Adrenal gland (tissue), 5 donors: Measurements from ENCODE around the gene PHACTR3.

ENCODE experiments used
- POLR2A ChIP-seq, 2 donors: fragments of 450-650 bp; IDR thresholded peaks; one replicate each; pipeline ENCODE4 v1.6.1; 2017; ENCODE audit warnings: antibody characterized with exemption in 2 of 2, mild to moderate bottlenecking in 2 of 2, moderate library complexity in 1 of 2
- TF ChIP-seq, protein P1 (sequence below), 6 experiments: fragments of 450-650 bp in 4 of 6; fragments of 200-600 bp in 2 of 6; sonication (generic) in 1 of 6; IDR thresholded peaks; 1 replicate in 5 of 6; 2 replicates in 1 of 6; pipeline versions ENCODE4 v1.5.1 to v1.8.0; 2016 to 2021; ENCODE audit warnings: antibody characterized with exemption in 6 of 6, mild to moderate bottlenecking in 2 of 6, moderate library complexity in 1 of 6
- donor health status: DM: no; HTN: no; CAD: no.

DNA sequence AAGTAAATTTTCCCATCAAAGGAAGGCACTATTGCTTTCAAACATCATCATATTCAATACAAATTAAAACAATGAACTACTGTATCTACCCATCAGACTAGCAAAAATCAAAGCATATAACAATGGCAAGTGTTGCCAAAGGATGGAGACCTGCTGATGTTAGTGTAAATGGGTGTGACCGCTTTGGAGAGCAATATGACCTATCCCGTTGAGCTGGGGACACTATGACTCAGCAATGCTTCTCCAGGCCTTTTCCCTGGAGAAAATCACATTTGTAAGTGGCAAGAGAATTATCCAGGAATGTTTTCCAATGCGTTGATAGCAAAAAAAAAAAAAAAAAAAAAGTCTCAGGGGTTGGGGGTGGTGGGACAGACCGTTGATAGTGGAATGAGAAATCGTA, 46.1 kb downstream of the PHACTR3 start:
- TF ChIP-seq, protein P1, sequence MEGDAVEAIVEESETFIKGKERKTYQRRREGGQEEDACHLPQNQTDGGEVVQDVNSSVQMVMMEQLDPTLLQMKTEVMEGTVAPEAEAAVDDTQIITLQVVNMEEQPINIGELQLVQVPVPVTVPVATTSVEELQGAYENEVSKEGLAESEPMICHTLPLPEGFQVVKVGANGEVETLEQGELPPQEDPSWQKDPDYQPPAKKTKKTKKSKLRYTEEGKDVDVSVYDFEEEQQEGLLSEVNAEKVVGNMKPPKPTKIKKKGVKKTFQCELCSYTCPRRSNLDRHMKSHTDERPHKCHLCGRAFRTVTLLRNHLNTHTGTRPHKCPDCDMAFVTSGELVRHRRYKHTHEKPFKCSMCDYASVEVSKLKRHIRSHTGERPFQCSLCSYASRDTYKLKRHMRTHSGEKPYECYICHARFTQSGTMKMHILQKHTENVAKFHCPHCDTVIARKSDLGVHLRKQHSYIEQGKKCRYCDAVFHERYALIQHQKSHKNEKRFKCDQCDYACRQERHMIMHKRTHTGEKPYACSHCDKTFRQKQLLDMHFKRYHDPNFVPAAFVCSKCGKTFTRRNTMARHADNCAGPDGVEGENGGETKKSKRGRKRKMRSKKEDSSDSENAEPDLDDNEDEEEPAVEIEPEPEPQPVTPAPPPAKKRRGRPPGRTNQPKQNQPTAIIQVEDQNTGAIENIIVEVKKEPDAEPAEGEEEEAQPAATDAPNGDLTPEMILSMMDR (IDR thresholded peaks at IDR 0.05): no peak
- TF ChIP-seq POLR2A (IDR thresholded peaks at IDR 0.05): no peak
